Omental fat pad (tissue), 4 donors: ENCODE measurements around the gene FAM124A. TPM values are rescaled to one million over a fixed set of nuclear protein-coding genes. Genes with fewer than 3 reads are reported as not detected.

Experiments
- ATAC-seq: fragments of 150-250 bp; one replicate; pipeline ENCODE4 v1.9.1; 2016; ENCODE audit warnings: mild to moderate bottlenecking, moderate library complexity; ENCODE audit not compliant: low FRiP score
- DNase-seq: peaks from one replicate; pipeline ENCODE4 v3.0.0-alpha.2; 2019; ENCODE audit warnings: low spot score
- CTCF ChIP-seq, 3 donors: fragments of 450-650 bp; IDR thresholded peaks; one replicate each; pipeline ENCODE4 v1.5.1; 2016 to 2017; ENCODE audit warnings: antibody characterized with exemption in 3 of 3, mild to moderate bottlenecking in 3 of 3, moderate library complexity in 2 of 3
- total RNA-seq, 4 donors: library from RNA; depleted of rRNA; stranded (reverse); fragments of >200 nt; gene quantifications; one replicate each; pipeline ENCODE4 v1.1.0, GENCODE V29; 2016

The FAM124A gene
- total RNA-seq, 4 donors from 2014 or later, result 8.2 to 19.2 (median 13.2) TPM

DNA sequence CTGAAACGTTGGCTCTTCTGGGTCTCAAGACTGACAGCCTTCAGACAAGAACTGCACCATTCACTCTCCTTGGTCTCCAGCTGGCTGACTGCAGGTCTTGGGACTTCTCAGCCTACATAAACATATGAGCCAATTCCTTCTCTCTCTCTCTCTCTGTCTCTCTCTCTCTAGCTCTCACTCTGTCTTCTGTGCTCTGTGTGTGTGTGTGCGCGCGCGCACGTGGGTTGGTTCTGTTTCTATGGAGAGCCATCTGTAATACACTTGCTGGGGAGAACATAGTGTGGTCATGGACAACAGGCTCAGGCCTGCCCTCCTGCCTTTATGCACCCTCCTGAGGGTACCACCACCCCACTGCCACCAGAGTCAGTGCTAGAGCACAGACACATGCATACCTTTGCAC lies 103.6 kb downstream of the FAM124A start:
- DNase-seq (no peak), ATAC-seq (no peak)
- no peak for TF ChIP-seq CTCF (IDR thresholded peaks at IDR 0.05)

DNA sequence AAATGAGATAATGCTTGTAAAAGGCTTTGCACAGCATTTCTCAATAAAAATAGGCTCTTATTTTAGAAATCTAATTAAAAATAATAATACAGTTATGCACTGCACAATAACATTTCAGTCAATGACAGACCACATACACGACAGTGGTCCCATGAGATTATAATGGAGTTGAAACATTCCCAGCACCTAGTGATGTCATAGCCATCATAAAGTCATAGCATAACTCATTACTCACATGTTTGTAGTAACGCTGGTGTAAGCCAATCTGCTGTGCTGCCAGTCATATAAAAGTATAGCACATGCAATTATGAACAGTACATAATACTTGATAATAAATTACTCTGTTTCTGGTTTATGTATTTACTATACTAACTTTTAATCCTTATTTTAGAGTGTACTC lies 104.6 kb downstream of the FAM124A start:
- ATAC-seq, result no peak
- no peak for TF ChIP-seq CTCF (IDR thresholded peaks at IDR 0.05)
- no peak for DNase-seq

GRCh38 chr13:51327961-51328360 lies 105.8 kb downstream of the FAM124A start:
- DNase-seq (no peak), ATAC-seq (no peak)
- TF ChIP-seq CTCF (IDR thresholded peaks at IDR 0.05), result no peak

DNA sequence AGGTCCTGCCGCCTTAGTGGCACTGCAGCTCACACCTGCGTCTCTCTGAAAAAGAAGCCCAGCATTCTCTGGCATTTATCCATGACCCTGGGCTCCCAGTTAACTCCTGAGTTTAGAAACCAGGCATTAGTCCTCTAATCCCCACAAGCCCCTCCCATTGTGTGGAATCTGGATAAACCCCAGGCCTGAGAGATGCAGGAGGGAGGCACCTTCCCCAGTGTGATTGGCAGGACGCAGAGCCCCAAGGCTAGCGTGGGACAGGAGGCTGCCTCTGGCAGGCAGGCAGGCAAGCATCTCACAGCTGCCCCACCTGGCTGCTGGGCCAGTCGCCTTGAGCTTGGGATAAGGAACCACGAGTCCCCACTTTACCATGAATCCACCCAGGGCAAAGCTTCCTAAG lies 106.3 kb downstream of the FAM124A start:
- no peak for TF ChIP-seq CTCF (IDR thresholded peaks at IDR 0.05)
- DNase-seq (no peak), ATAC-seq (no peak)

GRCh38 chr13:51329606-51330005 lies 107.4 kb downstream of the FAM124A start:
- no peak for DNase-seq
- no peak for TF ChIP-seq CTCF (IDR thresholded peaks at IDR 0.05)
- no peak for ATAC-seq

GRCh38 chr13:51330791-51331190 lies 108.6 kb downstream of the FAM124A start:
- DNase-seq (no peak), ATAC-seq (no peak)

More at GRCh38 chr13:51330791-51331190, 108.6 kb downstream of the FAM124A start:
- TF ChIP-seq CTCF (IDR thresholded peaks at IDR 0.05), result no peak
